ENCODE measurements around the gene KLF4. TPM values are rescaled to one million over a fixed set of nuclear protein-coding genes. Genes with fewer than 3 reads are reported as not detected.
"Not testable (repeated sequence)": the region's sequence is repeated elsewhere in the genome, so short reads cannot be mapped to it uniquely, and the experiment has no call there.

Gene KLF4
- total RNA-seq, 2 donors from 2014 or later = 12.5 to 22.7 TPM

GRCh38 chr9:107513464-107514100 is 24.0 kb upstream of the KLF4 start:
- H3K4me3 ChIP-seq = no peak overlapping the region
- H3K27me3 ChIP-seq = no peaks in the 10 kb centered on the region
- no peak for TF ChIP-seq CTCF (IDR thresholded peaks at IDR 0.05)
- TF ChIP-seq POLR2A (IDR thresholded peaks at IDR 0.05) = no peak
- intact Hi-C loops (cut with DNase I) = no loop called here
- no peak for ATAC-seq
- no peak overlapping the region for H3K27ac ChIP-seq
- H3K9me3 ChIP-seq = no peaks in the 10 kb centered on the region
- DNase-seq = no peak
- peaks cover 11% of the 10 kb centered on the region for H3K4me1 ChIP-seq
- no peaks in the 10 kb centered on the region for H3K36me3 ChIP-seq (replicated peaks in 1 of 2; ENCODE audit: insufficient read depth in 1 of 2, low read depth in 2 of 2)
- WGBS, 2 donors = 76% methylated on average over 2 of the region's 2 CpGs

DNA sequence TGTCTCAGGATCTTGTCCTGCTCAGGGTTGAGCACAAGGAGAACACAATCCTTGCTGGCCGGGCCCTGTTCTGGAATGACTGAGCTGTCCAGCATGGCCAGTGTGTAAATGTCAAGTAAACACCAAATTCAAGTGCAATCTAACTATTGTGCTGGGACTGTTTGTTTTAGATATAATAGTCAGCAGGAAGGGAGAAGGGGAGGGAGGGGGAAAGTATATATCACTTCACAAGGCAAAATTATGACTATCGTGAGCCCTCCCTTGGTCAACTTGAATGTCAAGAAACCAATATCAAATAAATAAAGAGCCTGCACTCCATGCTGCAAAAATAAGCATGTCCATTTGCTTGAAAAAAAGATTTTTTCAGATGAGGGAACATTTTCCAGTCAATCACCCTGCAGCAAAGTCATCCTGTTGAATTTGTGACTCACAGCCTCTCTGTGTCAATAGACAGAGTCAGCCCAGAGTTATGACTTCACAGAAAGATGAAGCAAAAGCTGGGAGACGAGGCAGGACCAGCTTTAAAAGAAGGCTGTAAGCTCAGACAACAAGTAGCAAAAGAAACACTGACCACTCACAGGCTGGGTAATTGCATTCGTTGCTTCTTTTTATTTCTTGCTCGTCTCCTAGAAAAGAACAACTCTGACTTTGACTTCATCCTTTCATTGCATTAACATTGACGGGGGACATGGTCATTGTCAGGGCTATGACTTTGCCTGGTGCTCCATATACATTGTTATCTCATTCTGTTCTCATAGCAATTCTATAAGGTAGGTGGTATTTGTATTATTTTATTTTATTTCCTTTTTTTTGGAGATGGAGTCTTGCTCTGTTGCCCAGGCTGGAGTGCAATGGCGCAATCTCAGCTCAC is 15.3 kb upstream of the KLF4 start:
- no peaks in the 10 kb centered on the region for H3K36me3 ChIP-seq (replicated peaks in 1 of 2; ENCODE audit: insufficient read depth in 1 of 2, low read depth in 2 of 2)
- TF ChIP-seq CTCF (IDR thresholded peaks at IDR 0.05) (no peak), POLR2A (IDR thresholded peaks at IDR 0.05) (no peak)
- DNase-seq (peak; percentile 23 to 49 (median 38)), ATAC-seq (peak; percentile 75)
- H3K4me3 ChIP-seq = no peak overlapping the region
- peak overlapping the region in 1 of 4 donors; percentile 42 for H3K27ac ChIP-seq
- H3K4me1 ChIP-seq = peaks cover 20% of the 10 kb centered on the region
- 48 to 49% methylated on average over 7 of the region's 7 CpGs for WGBS, 2 donors
- no peaks in the 10 kb centered on the region for H3K9me3 ChIP-seq
- intact Hi-C loops (cut with DNase I) = no loop called here
- H3K27me3 ChIP-seq = no peaks in the 10 kb centered on the region

GRCh38 chr9:107502464-107502863 is 12.9 kb upstream of the KLF4 start:
- no peak for ATAC-seq
- intact Hi-C loops (cut with DNase I) = no loop called here
- no peak for DNase-seq
- Histone ChIP-seq H3K27me3 (no peaks in the 10 kb centered on the region), H3K27ac (no peak overlapping the region), H3K4me3 (no peak overlapping the region), H3K4me1 (peaks cover 20% of the 10 kb centered on the region), H3K9me3 (no peaks in the 10 kb centered on the region), H3K36me3 (replicated peaks in 1 of 2; ENCODE audit: insufficient read depth in 1 of 2, low read depth in 2 of 2) (no peaks in the 10 kb centered on the region)
- no peak for TF ChIP-seq CTCF (IDR thresholded peaks at IDR 0.05)
- WGBS, 2 donors = 96 to 97% methylated on average over 3 of the region's 3 CpGs

GRCh38 chr9:107500421-107501200 is 11.0 kb upstream of the KLF4 start:
- intact Hi-C loops (cut with DNase I) = not testable (repeated sequence)
- WGBS, 2 donors = 88 to 91% methylated on average over 17 of the region's 17 CpGs

DNA sequence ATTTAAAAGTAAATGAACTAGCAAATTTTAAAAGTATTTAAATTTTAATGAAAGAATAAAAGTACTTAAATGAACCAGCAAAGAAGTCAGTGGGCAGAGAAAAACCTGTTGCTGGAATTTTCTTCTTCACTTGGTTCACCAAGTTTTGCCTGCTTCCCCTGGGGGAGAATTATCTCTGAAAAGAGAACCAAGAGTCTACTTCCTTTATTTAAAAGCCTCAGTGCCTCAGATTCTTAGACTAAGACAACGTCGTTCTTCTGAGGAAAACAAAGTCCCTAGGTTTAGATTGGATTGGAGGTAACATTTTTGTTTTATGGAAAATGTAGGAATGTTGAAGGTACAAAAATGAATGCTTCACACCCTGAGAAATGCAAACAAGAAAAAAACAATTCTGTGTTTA is 7.4 kb upstream of the KLF4 start:
- Histone ChIP-seq H3K36me3 (replicated peaks in 1 of 2; ENCODE audit: insufficient read depth in 1 of 2, low read depth in 2 of 2) (no peaks in the 10 kb centered on the region), H3K9me3 (no peaks in the 10 kb centered on the region), H3K4me1 (peaks cover 10% of the 10 kb centered on the region), H3K4me3 (no peak overlapping the region), H3K27me3 (no peaks in the 10 kb centered on the region), H3K27ac (no peak overlapping the region)
- ATAC-seq (no peak), DNase-seq (no peak)
- intact Hi-C loops (cut with DNase I) = no loop called here
- WGBS, 2 donors = 32 to 39% methylated on average over 2 of the region's 2 CpGs
- TF ChIP-seq CTCF (IDR thresholded peaks at IDR 0.05) = no peak
- no peak for TF ChIP-seq POLR2A (IDR thresholded peaks at IDR 0.05)

More at GRCh38 chr9:107500421-107501200, 11.0 kb upstream of the KLF4 start:
- H3K4me3 ChIP-seq; ATAC-seq; H3K27ac ChIP-seq; H3K27me3 ChIP-seq; H3K36me3 ChIP-seq (replicated peaks in 1 of 2; ENCODE audit: insufficient read depth in 1 of 2, low read depth in 2 of 2); DNase-seq; H3K9me3 ChIP-seq: not testable (repeated sequence)
- H3K4me1 ChIP-seq = peaks cover 20% of the 10 kb centered on the region

Measured in body of pancreas (tissue), 4 donors.